Duodenal mucosa (tissue), 2 donors: ENCODE data around the gene EXOC1.
"Not testable (repeated sequence)": the region's sequence is repeated elsewhere in the genome, so short reads cannot be mapped to it uniquely, and the experiment has no call there.

Source experiments
- H3K27ac ChIP-seq: one replicate; pipeline ENCODE4 v1.7.0; 2013; ENCODE audit warnings: low read depth, low read length
- H3K27me3 ChIP-seq, 2 donors: one replicate each; pipeline ENCODE4 v1.7.0; 2013; ENCODE audit warnings: low read length in 2 of 2, control low read depth in 1 of 2; ENCODE audit not compliant: insufficient read depth in 2 of 2, control insufficient read depth in 1 of 2
- H3K36me3 ChIP-seq, 2 donors: one replicate each; pipeline ENCODE4 v1.7.0; 2013; ENCODE audit warnings: low read length in 2 of 2, control low read depth in 1 of 2; ENCODE audit not compliant: insufficient read depth in 2 of 2, control insufficient read depth in 1 of 2
- H3K4me1 ChIP-seq, 2 donors: one replicate each; pipeline ENCODE4 v1.7.0; 2013; ENCODE audit warnings: low read length in 2 of 2, control low read depth in 1 of 2; ENCODE audit not compliant: insufficient read depth in 2 of 2, control insufficient read depth in 1 of 2
- H3K4me3 ChIP-seq, 2 donors: one replicate each; pipeline ENCODE4 v1.7.0; 2013; ENCODE audit warnings: low read length in 2 of 2, low read depth in 1 of 2
- H3K9ac ChIP-seq, 2 donors: one replicate each; pipeline ENCODE4 v1.7.0; 2013; ENCODE audit warnings: low read length in 2 of 2, low read depth in 1 of 2
- H3K9me3 ChIP-seq, 2 donors: one replicate each; pipeline ENCODE4 v1.7.0; 2013; ENCODE audit warnings: low read length in 2 of 2, control low read depth in 1 of 2; ENCODE audit not compliant: control insufficient read depth in 1 of 2

Gene EXOC1

DNA sequence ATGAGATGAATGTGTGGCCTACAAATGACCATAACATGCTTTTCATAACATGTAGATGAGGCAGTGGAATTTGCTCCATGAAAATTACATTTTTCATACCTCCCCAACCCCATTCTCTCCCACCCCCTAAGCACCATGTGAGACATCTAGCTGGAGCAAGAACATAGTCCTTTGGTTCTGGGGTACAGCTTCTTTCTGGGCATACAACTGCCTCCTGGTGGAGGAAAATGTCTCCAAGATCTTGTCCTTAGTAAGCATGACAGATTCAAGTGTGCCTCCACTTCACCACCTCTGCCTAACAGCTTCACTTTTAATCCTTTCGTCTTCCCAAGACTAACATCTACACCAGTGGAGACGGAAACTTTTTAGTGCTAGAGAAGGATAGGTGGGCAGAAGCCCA is 25.9 kb upstream of the EXOC1 start:
- peaks cover 0 to 5% of the 10 kb centered on the region in 2 donors for H3K27me3 ChIP-seq
- H3K4me1 ChIP-seq = no peaks in the 10 kb centered on the region
- H3K36me3 ChIP-seq = no peaks in the 10 kb centered on the region
- no peak overlapping the region for H3K9ac ChIP-seq
- no peak overlapping the region for H3K27ac ChIP-seq
- no peaks in the 10 kb centered on the region for H3K9me3 ChIP-seq
- no peak overlapping the region for H3K4me3 ChIP-seq

DNA sequence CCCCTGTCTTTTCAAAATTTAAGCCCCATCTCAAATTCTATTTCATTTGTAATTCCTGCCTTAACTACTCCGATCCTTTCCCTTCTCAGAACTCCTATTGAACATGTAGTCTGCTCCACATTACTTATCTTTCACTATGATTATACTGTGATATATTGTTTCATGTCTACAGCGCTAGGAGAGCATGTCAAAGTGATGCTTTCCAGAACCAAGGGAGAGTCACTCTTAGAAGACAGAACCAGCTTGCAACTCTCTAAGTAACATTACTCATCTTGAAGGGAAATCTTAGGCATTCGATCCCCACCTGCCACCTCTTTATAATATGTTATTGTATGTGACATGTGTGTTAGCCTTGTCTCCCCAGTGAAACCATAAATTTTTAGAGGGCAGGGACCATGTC is 23.4 kb upstream of the EXOC1 start:
- Histone ChIP-seq H3K27ac (no peak overlapping the region), H3K9ac (no peak overlapping the region), H3K9me3 (no peaks in the 10 kb centered on the region), H3K36me3 (no peaks in the 10 kb centered on the region), H3K27me3 (peaks cover 0 to 5% of the 10 kb centered on the region in 2 donors), H3K4me1 (no peaks in the 10 kb centered on the region), H3K4me3 (no peak overlapping the region)

DNA sequence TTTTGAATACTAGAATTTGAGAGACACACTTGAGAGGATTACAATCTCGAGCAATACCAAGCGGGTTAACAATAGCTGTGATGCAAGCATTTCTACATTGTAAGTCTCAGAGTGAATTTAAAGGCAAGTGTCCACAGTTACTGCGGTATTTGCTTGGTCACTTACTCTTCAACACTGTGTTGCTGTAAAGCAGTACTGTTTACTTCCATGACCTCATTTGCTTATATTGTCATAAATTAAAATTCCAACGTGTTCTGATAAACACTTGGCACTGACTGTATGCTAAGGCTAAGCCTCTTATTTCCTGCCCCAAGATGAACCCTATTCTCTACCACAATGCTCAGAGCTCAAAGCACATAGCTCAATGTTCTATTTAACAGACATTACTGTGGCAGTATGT is 22.7 kb upstream of the EXOC1 start:
- no peaks in the 10 kb centered on the region for H3K36me3 ChIP-seq
- H3K27me3 ChIP-seq = peaks cover 0 to 5% of the 10 kb centered on the region in 2 donors
- no peak overlapping the region for H3K27ac ChIP-seq
- no peaks in the 10 kb centered on the region for H3K4me1 ChIP-seq
- no peak overlapping the region for H3K9ac ChIP-seq
- no peak overlapping the region for H3K4me3 ChIP-seq
- H3K9me3 ChIP-seq = no peaks in the 10 kb centered on the region

DNA sequence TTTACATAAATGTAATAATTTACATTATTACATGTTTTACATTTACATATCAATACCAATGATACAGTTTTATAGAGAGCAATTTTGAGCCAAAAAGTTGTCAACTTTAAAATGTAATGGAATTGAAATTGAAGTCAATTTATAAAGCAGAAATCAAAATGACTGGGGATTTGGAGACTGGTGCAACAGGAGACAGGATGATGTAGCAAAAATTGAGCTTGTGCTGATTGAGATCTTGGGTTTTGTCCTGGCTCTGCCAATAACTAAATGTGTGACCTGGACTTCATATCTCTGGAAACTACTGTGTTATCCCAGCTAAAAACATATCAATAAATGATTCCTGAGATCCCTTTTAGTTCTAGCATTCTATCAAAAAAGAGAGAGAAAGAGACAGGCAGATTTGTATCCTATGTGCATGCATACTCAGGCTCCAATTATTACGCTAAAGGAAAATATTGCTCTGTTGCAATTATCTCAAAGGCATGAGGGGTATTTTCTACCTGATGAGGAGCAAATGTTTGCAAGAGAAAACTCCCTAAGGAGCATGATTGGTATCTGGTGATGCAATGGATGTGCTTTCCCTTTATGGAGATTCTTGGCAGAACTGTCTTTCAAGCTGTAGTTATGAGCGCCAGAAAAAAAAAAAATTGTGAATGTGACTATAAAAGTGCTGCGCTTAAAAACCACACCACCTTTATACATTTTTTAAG is 19.2 kb upstream of the EXOC1 start:
- no peaks in the 10 kb centered on the region for H3K36me3 ChIP-seq
- H3K27ac ChIP-seq = no peak overlapping the region
- H3K9ac ChIP-seq = no peak overlapping the region
- H3K27me3 ChIP-seq = peaks cover 0 to 5% of the 10 kb centered on the region in 2 donors
- no peak overlapping the region for H3K4me3 ChIP-seq
- no peaks in the 10 kb centered on the region for H3K9me3 ChIP-seq
- H3K4me1 ChIP-seq = no peaks in the 10 kb centered on the region

DNA sequence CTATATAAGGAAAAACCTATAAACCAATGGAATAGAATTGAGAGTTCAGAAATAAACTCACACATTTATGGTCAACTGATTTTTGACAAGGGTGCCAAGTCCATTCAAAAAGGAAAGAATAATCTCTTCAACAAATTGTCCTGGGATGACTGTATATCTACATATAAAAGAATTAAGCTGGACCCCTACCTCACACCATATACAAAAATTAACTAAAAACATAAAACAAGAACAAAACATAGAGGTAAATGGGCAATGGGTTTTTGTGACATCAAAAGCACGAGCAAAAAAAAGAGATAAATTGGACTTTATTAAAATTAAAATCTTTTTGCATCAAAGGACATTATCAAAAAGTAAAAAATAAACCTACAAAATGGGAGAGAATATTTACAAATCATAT is 15.5 kb upstream of the EXOC1 start:
- Histone ChIP-seq H3K4me1 (no peaks in the 10 kb centered on the region), H3K4me3 (no peak overlapping the region), H3K27ac (no peak overlapping the region), H3K9me3 (no peaks in the 10 kb centered on the region), H3K36me3 (no peaks in the 10 kb centered on the region), H3K9ac (no peak overlapping the region), H3K27me3 (no peaks in the 10 kb centered on the region)

DNA sequence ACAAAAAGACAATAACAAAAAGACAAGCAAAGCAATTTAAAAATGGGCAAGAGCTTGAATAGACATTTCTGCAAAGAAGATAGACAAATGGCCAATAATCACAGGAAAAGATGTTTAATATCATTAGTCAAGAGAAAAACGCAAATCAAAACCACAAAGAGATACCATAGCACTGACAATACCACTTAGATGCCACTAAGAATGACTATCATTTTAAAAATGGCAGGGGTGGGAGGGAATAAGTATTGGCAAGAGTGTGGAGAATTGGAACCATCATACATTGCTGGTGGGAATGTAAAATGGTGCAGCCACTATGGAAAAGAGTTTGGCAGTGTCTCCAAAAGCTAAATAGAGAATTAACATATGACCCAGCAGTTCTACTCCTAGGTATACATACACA is 15.1 kb upstream of the EXOC1 start:
- Histone ChIP-seq H3K9ac (no peak overlapping the region), H3K4me1 (no peaks in the 10 kb centered on the region), H3K4me3 (no peak overlapping the region), H3K9me3 (no peaks in the 10 kb centered on the region), H3K27me3 (no peaks in the 10 kb centered on the region), H3K36me3 (no peaks in the 10 kb centered on the region), H3K27ac (no peak overlapping the region)

DNA sequence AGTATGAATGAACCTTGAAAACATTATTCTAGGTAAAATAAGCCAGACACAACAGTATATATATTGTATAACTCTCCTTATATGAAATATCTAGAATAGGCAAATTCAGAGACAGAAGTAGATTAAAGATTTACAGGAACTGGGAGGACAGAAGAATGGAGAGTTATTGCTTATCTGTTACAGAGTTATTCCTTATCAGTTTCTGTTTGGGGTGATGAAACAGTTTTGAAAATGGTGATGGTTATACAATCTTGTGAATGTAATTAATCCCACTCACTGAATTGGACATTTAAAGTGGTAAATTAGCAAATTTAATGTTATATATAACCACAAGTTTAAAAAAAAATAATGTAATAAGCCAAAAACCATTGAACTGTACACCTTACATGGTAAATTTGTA is 14.5 kb upstream of the EXOC1 start:
- Histone ChIP-seq H3K4me3 (no peak overlapping the region), H3K9ac (no peak overlapping the region), H3K27ac (no peak overlapping the region), H3K9me3 (no peaks in the 10 kb centered on the region), H3K27me3 (no peaks in the 10 kb centered on the region), H3K4me1 (no peaks in the 10 kb centered on the region), H3K36me3 (no peaks in the 10 kb centered on the region)

DNA sequence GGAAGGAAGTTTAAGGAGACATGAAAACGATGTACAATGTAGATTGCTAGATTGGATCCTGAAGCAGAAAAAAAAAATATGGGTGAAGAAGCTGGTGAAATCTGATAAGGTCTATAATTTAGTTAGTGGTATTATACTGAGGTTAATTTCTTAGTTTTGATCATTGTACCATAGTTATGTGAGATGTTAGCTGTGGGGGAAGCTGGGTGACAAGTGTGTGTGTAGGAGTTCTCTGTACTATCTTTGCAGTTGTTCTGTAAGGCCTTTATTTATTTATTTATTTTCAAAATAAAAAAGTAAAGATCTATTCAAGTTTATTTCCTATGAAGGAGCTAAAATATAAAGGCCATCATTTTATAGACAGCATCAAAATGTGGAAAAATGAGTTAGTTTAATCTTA is 12.5 kb upstream of the EXOC1 start:
- no peak overlapping the region for H3K27ac ChIP-seq
- H3K9me3 ChIP-seq = no peaks in the 10 kb centered on the region

DNA sequence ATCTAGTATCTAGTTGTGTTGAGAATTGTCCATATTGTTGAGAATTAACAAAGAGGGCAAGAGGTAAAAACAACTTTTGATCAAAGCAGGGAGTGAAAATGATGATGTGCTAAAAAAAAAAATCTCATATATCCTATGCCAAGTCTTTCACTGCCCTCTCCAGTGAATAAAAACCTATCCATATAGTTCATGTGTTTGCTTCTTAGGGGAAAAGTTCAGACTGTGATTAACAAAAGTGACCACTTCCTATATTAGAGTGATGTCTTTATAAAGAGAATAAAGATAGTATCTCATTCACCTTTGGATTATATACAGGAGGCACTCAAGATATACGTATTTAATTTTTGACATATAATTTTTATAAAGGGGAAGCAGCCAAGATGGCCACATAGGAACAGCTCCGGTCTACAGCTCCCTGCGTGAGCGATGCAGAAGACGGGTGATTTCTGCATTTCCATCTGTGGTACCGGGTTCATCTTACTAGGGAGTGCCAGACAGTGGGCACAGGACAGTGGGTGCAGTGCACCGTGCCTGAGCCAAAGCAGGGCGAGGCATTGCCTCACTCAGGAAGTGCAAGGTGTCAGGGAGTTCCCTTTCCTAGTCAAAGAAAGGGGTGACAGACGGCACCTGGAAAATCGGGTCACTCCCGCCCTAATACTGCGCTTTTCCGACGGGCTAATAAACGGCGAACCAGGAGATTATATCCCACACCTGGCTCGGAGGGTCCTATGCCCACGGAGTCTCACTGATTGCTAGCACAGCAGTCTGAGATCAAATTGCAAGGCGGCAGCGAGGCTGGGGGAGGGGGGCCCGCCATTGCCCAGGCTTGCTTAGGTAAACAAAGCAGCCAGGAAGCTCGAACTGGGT is 11.8 kb upstream of the EXOC1 start:
- H3K9me3 ChIP-seq, H3K9ac ChIP-seq, H3K4me3 ChIP-seq, H3K27me3 ChIP-seq, H3K27ac ChIP-seq, H3K36me3 ChIP-seq, H3K4me1 ChIP-seq: not testable (repeated sequence)

More for the DNA sequence above, 12.5 kb upstream of the EXOC1 start:
- Histone ChIP-seq H3K4me3 (no peak overlapping the region), H3K4me1 (no peaks in the 10 kb centered on the region), H3K36me3 (no peaks in the 10 kb centered on the region), H3K9ac (no peak overlapping the region), H3K27me3 (no peaks in the 10 kb centered on the region)

DNA sequence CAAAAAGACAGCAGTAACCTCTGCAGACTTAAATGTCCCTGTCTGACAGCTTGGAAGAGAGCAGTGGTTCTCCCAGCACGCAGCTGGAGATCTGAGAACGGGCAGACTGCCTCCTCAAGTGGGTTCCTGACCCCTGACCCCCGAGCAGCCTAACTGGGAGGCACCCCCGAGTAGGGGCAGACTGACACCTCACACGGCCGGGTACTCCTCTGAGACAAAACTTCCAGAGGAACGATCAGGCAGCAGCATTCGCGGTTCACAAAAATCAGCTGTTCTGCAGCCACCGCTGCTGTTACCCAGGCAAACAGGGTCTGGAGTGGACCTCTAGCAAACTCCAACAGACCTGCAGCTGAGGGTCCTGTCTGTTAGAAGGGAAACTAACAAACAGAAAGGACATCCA is 11.1 kb upstream of the EXOC1 start:
- H3K27me3 ChIP-seq, H3K4me1 ChIP-seq, H3K9ac ChIP-seq, H3K4me3 ChIP-seq, H3K9me3 ChIP-seq, H3K27ac ChIP-seq, H3K36me3 ChIP-seq: not testable (repeated sequence)
